Measurements from ENCODE around the gene MED8.

GRCh38 chr1:43366179-43366578, 23.4 kb downstream of the MED8 start:
- TF ChIP-seq CTCF (IDR thresholded peaks at IDR 0.05; ENCODE audit: low read length) = no peak
- no peak for TF ChIP-seq EZH2 (IDR thresholded peaks at IDR 0.05; ENCODE audit: borderline replicate concordance, low read length)

All from OCI-LY1 (cell line).